ENCODE measurements around the gene NAT14.

Gene NAT14

DNA sequence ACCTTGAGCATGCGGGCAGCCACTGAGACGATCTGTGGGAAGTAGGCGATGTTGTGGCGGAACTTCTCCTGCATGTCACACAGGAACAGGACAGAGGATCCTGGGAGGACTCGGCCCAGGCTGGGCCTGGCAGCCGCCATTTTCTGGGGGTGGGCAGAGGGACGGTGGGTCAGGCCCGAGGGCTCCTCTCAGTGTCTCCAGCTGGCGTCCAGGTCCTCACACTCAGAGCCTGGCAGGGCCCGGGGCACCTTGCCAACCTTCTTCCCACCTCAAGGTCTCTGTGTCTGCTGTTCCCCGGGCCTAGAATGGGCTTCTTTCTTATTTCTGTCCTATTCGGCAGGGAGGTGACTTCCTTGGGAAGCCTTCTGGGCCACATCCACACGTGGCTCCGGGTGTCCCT is 28.6 kb upstream of the NAT14 start:
- peaks cover 11% of the 10 kb centered on the region; the same call in 1 of the 2 replicates for H3K36me3 ChIP-seq
- TF ChIP-seq CTCF (IDR thresholded peaks at IDR 0.05; ENCODE audit: low read depth, low read length) = no peak
- peaks cover 11% of the 10 kb centered on the region for H3K27me3 ChIP-seq (ENCODE audit: insufficient read depth, low read depth, severe bottlenecking)
- no peak for DNase-seq
- H3K9me3 ChIP-seq (ENCODE audit: severe bottlenecking) = no peaks in the 10 kb centered on the region
- no peak overlapping the region for H3K4me3 ChIP-seq (ENCODE audit: low read depth, low read length)
- peak overlapping the region; percentile 77 for H3K27ac ChIP-seq

- Histone ChIP-seq H3K9me3 (ENCODE audit: severe bottlenecking) (no peaks in the 10 kb centered on the region), H3K27me3 (ENCODE audit: insufficient read depth, low read depth, severe bottlenecking) (no peaks in the 10 kb centered on the region), H3K27ac (peak overlapping the region; percentile 77), H3K4me3 (ENCODE audit: low read depth, low read length) (no peak overlapping the region), H3K36me3 (peaks cover 11% of the 10 kb centered on the region; the same call in 1 of the 2 replicates)
- no peak for TF ChIP-seq CTCF (IDR thresholded peaks at IDR 0.05; ENCODE audit: low read depth, low read length)
- DNase-seq = no peak
Observed at GRCh38 chr19:55457683-55458457, 27.1 kb upstream of the NAT14 start.

- peaks cover 8% of the 10 kb centered on the region; the same call in 1 of the 2 replicates for H3K36me3 ChIP-seq
- peak overlapping the region; percentile 62 for H3K27ac ChIP-seq
- no peaks in the 10 kb centered on the region for H3K27me3 ChIP-seq (ENCODE audit: insufficient read depth, low read depth, severe bottlenecking)
- no peak for DNase-seq
- TF ChIP-seq CTCF (IDR thresholded peaks at IDR 0.05; ENCODE audit: low read depth, low read length) = no peak
- no peaks in the 10 kb centered on the region for H3K9me3 ChIP-seq (ENCODE audit: severe bottlenecking)
- no peak overlapping the region for H3K4me3 ChIP-seq (ENCODE audit: low read depth, low read length)
Observed at GRCh38 chr19:55459551-55459949, 25.4 kb upstream of the NAT14 start.

- Histone ChIP-seq H3K36me3 (peaks cover 8% of the 10 kb centered on the region; the same call in 1 of the 2 replicates), H3K9me3 (ENCODE audit: severe bottlenecking) (no peaks in the 10 kb centered on the region), H3K27me3 (ENCODE audit: insufficient read depth, low read depth, severe bottlenecking) (no peaks in the 10 kb centered on the region), H3K4me3 (ENCODE audit: low read depth, low read length) (peak overlapping the region; percentile 96; the same call in 1 of the 2 replicates), H3K27ac (peak overlapping the region; percentile 62)
- TF ChIP-seq CTCF (IDR thresholded peaks at IDR 0.05; ENCODE audit: low read depth, low read length) = no peak
- DNase-seq = no peak
Observed at GRCh38 chr19:55459950-55460657, 24.9 kb upstream of the NAT14 start.

DNA sequence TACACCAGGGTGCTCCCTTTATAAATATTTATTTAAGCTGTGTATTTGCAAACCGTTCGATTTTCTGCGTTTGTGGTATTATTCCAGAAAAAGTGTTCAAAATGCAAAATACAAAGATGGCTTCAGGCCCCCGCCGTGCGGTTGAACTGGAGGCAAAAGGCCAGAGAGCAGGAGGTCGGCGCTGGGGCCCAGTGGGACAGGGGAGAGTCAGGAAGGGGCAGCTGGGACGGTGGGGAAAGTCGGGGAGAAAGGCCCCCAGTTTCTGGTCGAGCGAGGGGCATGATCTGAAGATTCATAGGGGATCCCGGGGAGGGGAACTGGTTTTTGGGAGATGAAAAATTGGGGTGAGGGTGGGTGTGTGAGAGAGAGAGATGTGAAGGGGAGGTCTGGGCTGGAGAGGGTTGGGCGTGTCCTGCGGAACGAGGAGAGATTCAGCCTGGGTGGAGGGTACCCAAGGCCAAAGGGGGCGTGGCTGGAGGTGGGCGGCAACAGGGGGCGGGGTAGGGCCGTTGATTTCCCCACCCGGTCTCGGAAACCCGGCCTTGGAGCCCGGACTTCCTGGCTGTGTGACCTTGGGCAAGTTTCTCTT is 24.2 kb upstream of the NAT14 start:
- peak overlapping the region; percentile 96 for H3K4me3 ChIP-seq (ENCODE audit: low read depth, low read length)

More for the DNA sequence above, 24.2 kb upstream of the NAT14 start:
- Histone ChIP-seq H3K27me3 (ENCODE audit: insufficient read depth, low read depth, severe bottlenecking) (no peaks in the 10 kb centered on the region), H3K27ac (peak overlapping the region; percentile 83), H3K36me3 (peaks cover 2% of the 10 kb centered on the region; the same call in 1 of the 2 replicates), H3K9me3 (ENCODE audit: severe bottlenecking) (no peaks in the 10 kb centered on the region)
- TF ChIP-seq CTCF (IDR thresholded peaks at IDR 0.05; ENCODE audit: low read depth, low read length) = no peak
- DNase-seq = peak; percentile 87

Measured in WERI-Rb-1 (cell line).